Measurements from ENCODE around the gene NAP1L4.
A peak's percentile ranks its signal among the peaks of the same experiment; 100 is the strongest.

DNA sequence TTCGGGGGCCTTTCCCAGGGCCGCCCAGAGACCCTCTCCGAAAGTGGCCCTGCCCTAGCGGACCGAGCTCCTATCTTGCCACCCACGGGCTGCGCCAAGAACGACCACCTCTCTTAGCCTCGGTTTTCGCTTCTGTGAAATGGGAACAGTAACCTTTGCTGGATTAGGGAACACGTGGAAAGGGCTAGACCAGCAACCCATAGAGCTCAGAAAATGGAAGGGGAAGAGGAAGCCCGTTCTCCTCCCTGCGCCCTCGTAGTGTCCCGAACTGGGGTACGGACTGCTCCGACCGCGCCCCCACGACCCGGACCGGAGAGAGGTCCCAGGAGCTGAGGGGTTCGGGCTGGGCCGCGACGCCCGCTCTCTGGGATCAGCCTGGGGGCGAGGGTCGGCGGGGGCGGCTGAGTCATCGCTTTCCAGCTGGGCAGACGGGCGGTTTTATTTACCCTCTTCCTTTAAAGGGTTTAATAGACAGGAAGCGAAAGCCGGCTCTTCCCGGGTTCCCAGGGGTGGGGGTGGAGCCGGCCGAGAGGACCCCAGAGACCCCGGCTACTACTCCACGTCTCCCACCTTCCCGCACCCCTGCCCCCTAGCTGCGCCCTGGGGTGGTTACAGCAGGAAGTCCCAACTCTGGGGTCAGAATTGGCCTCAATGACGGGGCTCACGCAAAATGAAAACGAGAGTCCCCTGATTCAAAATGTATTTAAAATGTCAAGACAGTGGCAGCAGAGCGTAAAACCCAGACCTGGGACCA lies 62.0 kb downstream of the NAP1L4 start:
- TF ChIP-seq POLR2A (IDR thresholded peaks at IDR 0.05; ENCODE audit: low read depth, low read length) (no peak; the same call in 1 of the 2 replicates), CHD1 (IDR thresholded peaks at IDR 0.05; ENCODE audit: low read depth, low read length) (0 out of 2 replicates have a peak, but pooled peaks have one; percentile 36), SMC3 (IDR thresholded peaks at IDR 0.05; ENCODE audit: low read depth, low read length) (no peak), RFX5 (IDR thresholded peaks at IDR 0.05; ENCODE audit: low read depth, low read length) (no peak), CEBPB (IDR thresholded peaks at IDR 0.05; ENCODE audit: low read depth, low read length) (no peak)
- TF ChIP-seq, protein P1, sequence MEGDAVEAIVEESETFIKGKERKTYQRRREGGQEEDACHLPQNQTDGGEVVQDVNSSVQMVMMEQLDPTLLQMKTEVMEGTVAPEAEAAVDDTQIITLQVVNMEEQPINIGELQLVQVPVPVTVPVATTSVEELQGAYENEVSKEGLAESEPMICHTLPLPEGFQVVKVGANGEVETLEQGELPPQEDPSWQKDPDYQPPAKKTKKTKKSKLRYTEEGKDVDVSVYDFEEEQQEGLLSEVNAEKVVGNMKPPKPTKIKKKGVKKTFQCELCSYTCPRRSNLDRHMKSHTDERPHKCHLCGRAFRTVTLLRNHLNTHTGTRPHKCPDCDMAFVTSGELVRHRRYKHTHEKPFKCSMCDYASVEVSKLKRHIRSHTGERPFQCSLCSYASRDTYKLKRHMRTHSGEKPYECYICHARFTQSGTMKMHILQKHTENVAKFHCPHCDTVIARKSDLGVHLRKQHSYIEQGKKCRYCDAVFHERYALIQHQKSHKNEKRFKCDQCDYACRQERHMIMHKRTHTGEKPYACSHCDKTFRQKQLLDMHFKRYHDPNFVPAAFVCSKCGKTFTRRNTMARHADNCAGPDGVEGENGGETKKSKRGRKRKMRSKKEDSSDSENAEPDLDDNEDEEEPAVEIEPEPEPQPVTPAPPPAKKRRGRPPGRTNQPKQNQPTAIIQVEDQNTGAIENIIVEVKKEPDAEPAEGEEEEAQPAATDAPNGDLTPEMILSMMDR (conservative IDR thresholded peaks at IDR 0.05; ENCODE audit: low read depth, low read length) = peak; percentile 29

Measured in IMR-90 (cell line).